ENCODE data around the gene TMEM184B.

GRCh38 chr22:38214302-38215056, 58.3 kb downstream of the TMEM184B start:
- TF ChIP-seq, protein P1, sequence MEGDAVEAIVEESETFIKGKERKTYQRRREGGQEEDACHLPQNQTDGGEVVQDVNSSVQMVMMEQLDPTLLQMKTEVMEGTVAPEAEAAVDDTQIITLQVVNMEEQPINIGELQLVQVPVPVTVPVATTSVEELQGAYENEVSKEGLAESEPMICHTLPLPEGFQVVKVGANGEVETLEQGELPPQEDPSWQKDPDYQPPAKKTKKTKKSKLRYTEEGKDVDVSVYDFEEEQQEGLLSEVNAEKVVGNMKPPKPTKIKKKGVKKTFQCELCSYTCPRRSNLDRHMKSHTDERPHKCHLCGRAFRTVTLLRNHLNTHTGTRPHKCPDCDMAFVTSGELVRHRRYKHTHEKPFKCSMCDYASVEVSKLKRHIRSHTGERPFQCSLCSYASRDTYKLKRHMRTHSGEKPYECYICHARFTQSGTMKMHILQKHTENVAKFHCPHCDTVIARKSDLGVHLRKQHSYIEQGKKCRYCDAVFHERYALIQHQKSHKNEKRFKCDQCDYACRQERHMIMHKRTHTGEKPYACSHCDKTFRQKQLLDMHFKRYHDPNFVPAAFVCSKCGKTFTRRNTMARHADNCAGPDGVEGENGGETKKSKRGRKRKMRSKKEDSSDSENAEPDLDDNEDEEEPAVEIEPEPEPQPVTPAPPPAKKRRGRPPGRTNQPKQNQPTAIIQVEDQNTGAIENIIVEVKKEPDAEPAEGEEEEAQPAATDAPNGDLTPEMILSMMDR (IDR thresholded peaks at IDR 0.05): peak in 2 of 6 experiments; percentile 15 to 38
- peak in 1 of 2 donors; percentile 18 for TF ChIP-seq POLR2A (IDR thresholded peaks at IDR 0.05)
